ENCODE results near the gene ZFPM1.
"Not testable (repeated sequence)": the region's sequence is repeated elsewhere in the genome, so short reads cannot be mapped to it uniquely, and the experiment has no call there.

ZFPM1 gene

DNA sequence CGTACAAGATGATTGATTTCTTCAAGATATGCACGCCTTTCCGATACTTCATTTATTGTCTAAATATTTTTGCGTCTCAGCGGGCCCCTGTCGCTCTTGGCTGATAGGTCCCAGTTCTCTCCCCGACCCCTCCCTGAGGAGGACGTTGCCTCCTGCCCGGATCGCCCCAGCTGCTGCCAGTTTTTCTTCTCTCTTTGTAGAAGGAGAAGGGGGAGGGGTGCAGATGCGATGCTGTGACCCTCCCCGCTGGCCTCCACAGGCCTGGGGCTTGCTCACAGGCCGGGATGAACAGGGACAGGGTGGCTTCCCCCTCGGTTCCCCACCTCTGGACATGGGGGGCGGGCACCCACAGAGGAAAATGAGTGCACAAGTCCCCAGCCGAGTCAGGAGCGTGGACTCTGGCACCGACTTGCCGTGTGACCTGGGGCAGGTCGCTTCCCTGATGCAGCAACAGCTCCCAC lies 63.6 kb downstream of the ZFPM1 start:
- no peak for DNase-seq

DNA sequence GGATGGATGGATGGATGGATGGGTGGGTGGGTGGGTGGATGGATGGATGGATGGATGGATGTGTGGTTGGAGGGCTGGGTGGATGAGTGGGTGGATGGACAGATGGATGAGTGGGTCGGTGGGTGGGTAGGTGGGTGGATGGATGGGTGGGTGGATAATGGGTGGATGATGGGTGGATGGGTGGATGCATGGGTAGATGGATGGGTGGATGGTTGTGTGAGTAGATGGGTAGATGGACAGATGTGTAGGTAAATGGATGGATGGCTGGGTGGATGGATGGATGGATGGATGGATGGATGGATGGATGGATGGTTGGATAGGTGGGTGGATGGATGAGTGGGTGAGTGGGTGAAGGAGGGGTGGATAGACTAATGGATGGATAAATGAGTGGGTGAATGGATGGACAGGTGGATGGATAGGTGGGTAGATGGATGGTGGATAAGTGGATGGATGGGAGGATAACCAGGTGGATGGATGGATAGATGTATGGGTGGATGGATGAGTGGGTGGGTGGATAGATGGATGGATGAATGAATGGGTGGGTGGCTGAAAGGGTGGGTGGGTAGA lies 64.2 kb downstream of the ZFPM1 start:
- DNase-seq = not testable (repeated sequence)

DNA sequence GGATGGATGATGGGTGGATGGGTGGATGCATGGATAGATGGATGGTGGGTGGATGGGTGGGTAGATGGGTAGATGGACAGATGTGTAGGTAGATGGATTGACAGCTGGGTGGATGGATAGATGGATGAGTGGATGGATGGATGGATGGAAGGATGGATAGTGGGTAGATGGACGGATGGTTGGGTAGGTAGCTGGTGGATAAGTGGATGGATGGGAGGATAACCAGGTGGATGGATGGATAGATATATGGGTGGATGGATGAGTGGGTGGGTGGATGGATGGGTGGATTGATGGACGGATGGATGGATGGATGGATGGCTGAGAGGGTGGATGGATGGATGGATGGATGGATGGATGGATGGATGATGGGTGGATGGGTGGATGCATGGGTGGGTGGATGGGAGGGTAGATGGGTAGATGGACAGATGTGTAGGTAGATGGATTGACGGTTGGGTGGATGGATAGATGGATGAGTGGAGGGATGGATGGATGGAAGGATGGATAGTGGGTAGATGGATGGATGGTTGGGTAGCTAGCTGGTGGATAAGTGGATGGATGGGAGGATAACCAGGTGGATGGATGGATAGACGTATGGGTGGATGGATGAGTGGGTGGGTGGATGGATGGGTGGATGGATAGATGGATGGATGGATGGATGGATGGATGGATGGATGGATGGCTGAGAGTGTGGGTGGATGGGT lies 65.5 kb downstream of the ZFPM1 start:
- not testable (repeated sequence) for DNase-seq

GRCh38 chr16:88519240-88519639 lies 66.2 kb downstream of the ZFPM1 start:
- DNase-seq = no peak

- no peak for DNase-seq
These were observed 67.0 kb downstream of the ZFPM1 start for GRCh38 chr16:88519938-88520653.

GRCh38 chr16:88521674-88522073 lies 68.6 kb downstream of the ZFPM1 start:
- DNase-seq = no peak

GRCh38 chr16:88522276-88522949 lies 69.3 kb downstream of the ZFPM1 start:
- DNase-seq = no peak

DNA sequence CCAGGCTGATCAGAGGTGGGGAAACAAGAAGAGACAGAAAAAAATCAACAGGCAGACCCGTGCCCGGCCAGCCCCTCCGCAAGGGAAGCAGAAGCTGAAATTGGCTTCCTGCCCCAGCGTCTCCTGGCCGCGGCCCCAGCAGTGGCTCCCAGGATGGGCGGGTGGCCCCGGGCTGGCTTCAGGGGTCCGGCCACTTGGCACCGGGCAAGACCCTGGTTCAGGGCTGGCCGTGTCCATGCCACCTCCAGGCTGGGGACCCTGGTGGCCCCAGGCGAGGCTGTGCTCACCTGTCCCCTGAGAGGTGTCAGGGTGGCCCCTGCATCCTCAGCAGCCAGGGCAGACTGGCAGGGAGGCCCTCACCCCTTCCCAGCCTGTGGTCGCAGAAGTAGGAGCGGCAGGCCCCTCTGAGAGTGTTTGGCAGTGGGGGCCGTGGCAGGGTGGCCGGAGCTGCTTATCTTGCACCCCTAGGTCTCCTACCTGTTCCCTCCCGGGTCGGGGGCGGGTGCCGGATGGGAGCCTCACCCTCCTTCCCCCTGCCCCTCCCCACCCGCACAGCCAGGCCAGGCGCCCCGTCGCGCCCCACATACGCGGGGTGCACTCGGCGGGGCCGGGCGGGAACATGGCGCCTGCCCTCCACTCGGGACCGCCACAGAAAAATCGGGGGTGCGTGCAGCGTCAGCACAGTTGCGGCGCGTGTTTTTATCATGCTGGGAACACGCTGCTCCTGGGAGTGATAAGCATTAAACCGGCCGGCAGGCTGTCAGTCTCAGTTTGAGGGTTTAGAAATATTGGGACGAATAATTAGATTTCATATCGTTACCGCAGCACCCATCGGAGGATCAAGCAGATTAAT lies 70.5 kb downstream of the ZFPM1 start:
- no peak for DNase-seq

- DNase-seq = no peak
These were observed 71.3 kb downstream of the ZFPM1 start for GRCh38 chr16:88524274-88524972.

DNA sequence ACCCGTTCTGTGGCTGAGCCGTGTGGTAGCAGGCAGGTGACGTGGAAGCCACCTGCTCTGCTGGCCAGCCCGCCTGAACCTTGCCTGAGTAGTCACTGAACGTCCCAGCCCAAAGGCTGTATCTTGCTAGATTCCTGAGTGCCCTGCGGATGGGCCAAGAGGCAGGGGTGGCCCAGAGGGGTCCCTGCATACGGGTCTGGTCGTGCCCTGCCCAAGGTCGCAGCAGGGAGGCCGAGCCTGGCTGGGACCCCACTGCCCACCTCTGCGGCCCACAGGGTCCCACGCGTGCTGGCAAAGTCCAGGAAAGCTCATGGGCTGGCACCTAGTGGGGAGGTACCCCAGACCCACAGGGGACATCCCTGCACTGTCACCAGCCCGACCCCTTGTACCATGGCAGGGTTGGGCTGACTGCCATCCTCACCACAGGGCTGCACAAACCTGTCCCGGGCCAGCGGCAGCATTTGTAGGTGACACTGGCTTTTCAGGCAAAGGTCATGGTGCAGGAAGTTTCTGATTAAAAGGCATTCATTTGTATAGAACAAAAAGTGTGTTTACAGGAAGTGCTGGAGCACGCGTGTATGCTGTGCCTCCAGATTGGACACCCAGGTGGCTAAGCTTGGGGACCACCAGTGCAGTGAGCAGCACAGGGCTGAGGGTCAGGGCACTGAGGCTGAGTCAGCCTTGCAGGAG lies 72.0 kb downstream of the ZFPM1 start:
- no peak for DNase-seq

- no peak for DNase-seq
These were observed 72.5 kb downstream of the ZFPM1 start for GRCh38 chr16:88525663-88525990.

- DNase-seq = no peak
These were observed 73.2 kb downstream of the ZFPM1 start for GRCh38 chr16:88526008-88526905.

DNA sequence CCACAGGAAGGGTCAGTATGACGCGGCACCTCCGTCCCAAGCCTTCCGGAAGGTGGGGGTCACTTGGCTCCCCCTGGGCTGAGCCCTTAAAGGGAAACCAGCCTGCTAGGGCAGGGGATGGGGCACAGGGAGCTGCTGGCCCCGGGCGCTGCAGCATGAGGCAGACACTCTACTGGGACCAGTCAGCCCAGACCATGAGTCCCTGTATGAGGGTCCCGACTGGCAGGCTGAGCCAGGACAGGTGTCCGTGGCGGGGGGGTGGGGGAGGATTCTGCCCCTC lies 73.8 kb downstream of the ZFPM1 start:
- DNase-seq = no peak

GRCh38 chr16:88527186-88527936 lies 74.3 kb downstream of the ZFPM1 start:
- DNase-seq = peak in 3 of 5 experiments; percentile 35 to 42 (median 42)

DNA sequence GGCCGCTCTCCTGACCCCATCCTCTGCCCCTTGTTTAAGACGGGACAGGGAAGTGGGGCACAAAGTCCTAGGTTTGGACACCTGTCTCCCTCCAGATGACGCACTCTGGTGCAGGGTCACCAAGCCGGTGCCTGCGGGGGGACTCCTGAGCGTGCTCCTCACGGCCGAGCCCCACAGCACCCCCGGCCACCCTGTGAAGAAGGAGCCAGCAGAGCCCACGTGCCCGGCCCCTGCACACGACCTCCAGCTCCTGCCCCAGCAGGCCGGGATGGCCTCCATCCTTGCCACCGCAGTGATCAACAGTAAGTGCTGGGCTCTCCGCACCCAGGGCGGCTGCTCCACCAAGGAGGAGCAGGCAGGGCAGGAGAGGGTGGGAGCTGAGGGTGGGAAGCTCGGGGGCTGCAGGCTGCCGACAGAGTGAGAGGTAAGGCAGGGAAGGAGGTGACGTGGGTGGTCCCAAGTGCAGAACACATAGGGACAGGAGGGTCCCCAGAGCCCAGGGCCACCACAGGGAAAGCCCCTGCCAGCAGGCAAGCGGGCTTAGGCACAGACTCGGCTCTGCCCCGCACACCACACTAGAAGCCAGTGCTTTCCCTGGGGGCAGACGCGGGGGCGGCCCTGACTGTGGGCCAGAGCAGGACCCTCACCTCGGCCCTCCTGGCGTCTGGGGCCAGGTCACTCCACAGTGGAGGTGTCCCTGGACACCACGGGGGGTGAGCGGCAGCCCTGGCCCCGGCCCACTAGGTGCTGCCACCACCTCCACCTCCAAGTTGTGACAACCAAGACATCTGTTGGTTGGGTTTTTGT lies 75.1 kb downstream of the ZFPM1 start:
- no peak for DNase-seq

DNA sequence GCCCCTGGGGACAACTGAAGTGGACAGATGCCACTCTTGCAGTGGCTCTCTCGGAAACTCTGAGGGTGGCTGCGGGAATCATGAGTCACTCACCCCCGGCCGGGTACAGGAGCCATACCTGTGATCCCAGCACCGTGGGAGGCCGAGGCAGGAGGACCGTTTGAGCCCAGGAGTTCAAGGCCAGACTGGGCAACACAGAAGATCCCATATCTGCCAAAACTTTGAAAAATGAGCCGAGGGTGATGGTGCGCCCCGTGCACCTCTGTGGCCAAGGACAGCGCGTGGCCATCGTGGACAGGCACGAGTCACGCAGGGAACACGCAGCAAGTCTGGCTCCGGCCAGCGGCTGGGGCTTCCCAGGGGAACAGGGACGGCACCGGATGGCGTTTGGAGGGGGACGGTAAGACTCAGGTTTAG lies 75.8 kb downstream of the ZFPM1 start:
- DNase-seq = no peak

- no peak for DNase-seq
These were observed 76.5 kb downstream of the ZFPM1 start for GRCh38 chr16:88529596-88529995.

- no peak for DNase-seq
These were observed 77.2 kb downstream of the ZFPM1 start for GRCh38 chr16:88530051-88530857.

Data from T-helper 2 cell (primary cell).